AG09319 (cell line): ENCODE measurements around the gene CHST3.

ENCODE experiments used
- DNase-seq: peaks from one replicate; pipeline ENCODE4 v3.0.0-alpha.2; 2010; ENCODE audit warnings: low read depth; ENCODE audit errors: extremely low read depth
- CTCF ChIP-seq: IDR thresholded peaks from 2 replicates; pipeline ENCODE4 v1.5.1; 2011; ENCODE audit warnings: low read depth, mild to moderate bottlenecking, inconsistent platforms, low read length, moderate library complexity

Gene CHST3

GRCh38 chr10:71998840-71999194 lies 34.6 kb downstream of the CHST3 start:
- peak; percentile 34 for DNase-seq
- no peak for TF ChIP-seq CTCF

GRCh38 chr10:71999360-72000072 lies 35.3 kb downstream of the CHST3 start:
- DNase-seq = peak; percentile 66
- TF ChIP-seq CTCF = no peak

GRCh38 chr10:72000073-72001032 lies 36.2 kb downstream of the CHST3 start:
- TF ChIP-seq CTCF = no peak
- DNase-seq = no peak

GRCh38 chr10:72001033-72001395 lies 36.8 kb downstream of the CHST3 start:
- no peak for TF ChIP-seq CTCF
- no peak for DNase-seq

GRCh38 chr10:72002354-72003295 lies 38.4 kb downstream of the CHST3 start:
- DNase-seq = no peak
- TF ChIP-seq CTCF = no peak

- TF ChIP-seq CTCF = no peak
- no peak for DNase-seq
These were observed 41.8 kb downstream of the CHST3 start for GRCh38 chr10:72006026-72006425.
